ENCODE measurements around the gene KRT17. TPM values are rescaled to one million over a fixed set of nuclear protein-coding genes. Genes with fewer than 3 reads are reported as not detected.

The KRT17 gene
- total and polyA plus RNA-seq, 10 of the 15 experiments (the other 5 are each of a cell fraction or from before 2014, with no cell fraction given), result 0.47 to 30.0 (median 2.5) TPM

- in situ Hi-C loops (cut with MboI), result no loop called here
- H3K27me3 ChIP-seq (replicated peaks in 1 of 2; ENCODE audit: control insufficient read depth in 2 of 2, insufficient read depth in 2 of 2, low read length in 1 of 2), result peaks cover 0 to 2% of the 10 kb centered on the region in 2 experiments; a peak in 2 of 4 replicates
Measured at GRCh38 chr17:41618341-41619035, 5.9 kb downstream of the KRT17 start.

GRCh38 chr17:41617698-41618097 is 6.7 kb downstream of the KRT17 start:
- CTCF ChIA-PET, result no interaction called here
- DNase-seq (ENCODE audit: low read depth, low spot score) (no peak), FAIRE-seq (no peak), ATAC-seq (no peak)
- SMC1A ChIA-PET (ENCODE audit: uncharacterized antibody, unreplicated experiment), result no interaction called here
- Histone ChIP-seq H3K4me1 (ENCODE audit: control insufficient read depth, insufficient read depth, low read length) (no peaks in the 10 kb centered on the region), H4K20me1 (ENCODE audit: control insufficient read depth, insufficient read depth) (no peaks in the 10 kb centered on the region), H3K79me2 (ENCODE audit: control insufficient read depth, insufficient read depth, low read length) (no peaks in the 10 kb centered on the region), H3K4me3 (no peak overlapping the region), H3K4me2 (ENCODE audit: control insufficient read depth, insufficient read depth) (no peak overlapping the region), H3K27me3 (replicated peaks in 1 of 2; ENCODE audit: control insufficient read depth in 2 of 2, insufficient read depth in 2 of 2, low read length in 1 of 2) (peaks cover 0 to 2% of the 10 kb centered on the region in 2 experiments; a peak in 2 of 4 replicates), H3K9ac (ENCODE audit: control insufficient read depth, insufficient read depth, low read length) (no peak overlapping the region), H3K36me3 (ENCODE audit: control insufficient read depth in 2 of 2, insufficient read depth in 2 of 2, low read length in 1 of 2) (no peaks in the 10 kb centered on the region), H3K27ac (ENCODE audit: control insufficient read depth, insufficient read depth) (no peak overlapping the region), H2AFZ (ENCODE audit: control insufficient read depth, low read depth, low read length) (no peak overlapping the region), H3K9me3 (replicated peaks; ENCODE audit: control insufficient read depth, insufficient read depth, low read length) (no peaks in the 10 kb centered on the region; the same call in 2 of the 3 replicates)
- 13% methylated on average over 11 of the region's 11 CpGs for WGBS (ENCODE audit: insufficient coverage, insufficient replicate concordance, low lambda C conversion rate, missing lambda C conversion rate)
- RAD21 ChIA-PET (ENCODE audit: unreplicated experiment), result no interaction called here
- intact Hi-C loops (cut with micrococcal nuclease; ENCODE audit: unreplicated experiment), result no loop called here
- POLR2A ChIA-PET, result interaction anchor here (0.5 kb wide), 1 partner anchor 72 kb away, joined by 4 read pairs; no protein-coding TSS in a partner anchor
- BruUV-seq (replicated peaks), result no TSS peak
- in situ Hi-C loops (cut with MboI), result no loop called here
- TF ChIP-seq SUPT20H (IDR thresholded peaks at IDR 0.05; ENCODE audit: borderline replicate concordance, control insufficient read depth, low read depth, low read length) (no peak), BRCA1 (IDR thresholded peaks at IDR 0.05; ENCODE audit: low read depth, low read length) (no peak), KDM1A (IDR thresholded peaks at IDR 0.05; ENCODE audit: borderline replicate concordance) (no peak), BHLHE40 (IDR thresholded peaks at IDR 0.05; ENCODE audit: borderline replicate concordance in 1 of 2, low read depth in 2 of 2, low read length in 1 of 2) (no peak), TBL1XR1 (IDR thresholded peaks at IDR 0.05; ENCODE audit: low read depth, low read length) (no peak), ZNF592 (IDR thresholded peaks at IDR 0.05) (no peak)

More at GRCh38 chr17:41618341-41619035, 5.9 kb downstream of the KRT17 start:
- WGBS (ENCODE audit: insufficient coverage, insufficient replicate concordance, low lambda C conversion rate, missing lambda C conversion rate), result 6% methylated on average over 10 of the region's 13 CpGs
- Histone ChIP-seq H3K4me2 (ENCODE audit: control insufficient read depth, insufficient read depth) (no peak overlapping the region), H3K9me3 (replicated peaks; ENCODE audit: control insufficient read depth, insufficient read depth, low read length) (no peaks in the 10 kb centered on the region; the same call in 2 of the 3 replicates), H3K79me2 (ENCODE audit: control insufficient read depth, insufficient read depth, low read length) (no peaks in the 10 kb centered on the region), H3K36me3 (ENCODE audit: control insufficient read depth in 2 of 2, insufficient read depth in 2 of 2, low read length in 1 of 2) (no peaks in the 10 kb centered on the region), H3K4me3 (no peak overlapping the region), H2AFZ (ENCODE audit: control insufficient read depth, low read depth, low read length) (no peak overlapping the region), H3K4me1 (ENCODE audit: control insufficient read depth, insufficient read depth, low read length) (no peaks in the 10 kb centered on the region), H3K27ac (ENCODE audit: control insufficient read depth, insufficient read depth) (no peak overlapping the region), H3K9ac (ENCODE audit: control insufficient read depth, insufficient read depth, low read length) (no peak overlapping the region), H4K20me1 (ENCODE audit: control insufficient read depth, insufficient read depth) (no peaks in the 10 kb centered on the region)
- no TSS peak for BruUV-seq (replicated peaks)
- FAIRE-seq (no peak), DNase-seq (ENCODE audit: low read depth, low spot score) (no peak), ATAC-seq (no peak)
- ChIA-PET SMC1A (ENCODE audit: uncharacterized antibody, unreplicated experiment) (no interaction called here), POLR2A (no interaction called here), CTCF (no interaction called here), RAD21 (ENCODE audit: unreplicated experiment) (no interaction called here)
- TF ChIP-seq HDAC6 (IDR thresholded peaks at IDR 0.05; ENCODE audit: unreplicated experiment) (no peak), ZNF207 (IDR thresholded peaks at IDR 0.05; ENCODE audit: borderline replicate concordance) (no peak), HSF1 (IDR thresholded peaks at IDR 0.05; ENCODE audit: low read depth, low read length) (no peak), HDGF (IDR thresholded peaks at IDR 0.05) (no peak), POLR2A (IDR thresholded peaks at IDR 0.05; ENCODE audit: low read depth, low read length) (no peak)
- intact Hi-C loops (cut with micrococcal nuclease; ENCODE audit: unreplicated experiment), result no loop called here
